Limb (tissue), 2 donors: Measurements from ENCODE around the gene ZNF469.
A peak's percentile ranks its signal among the peaks of the same experiment; 100 is the strongest.

Experiments used
- DNase-seq, 2 donors: peaks; one replicate each; pipeline ENCODE4 v3.0.0-alpha.2; 2016; ENCODE audit errors: extremely low spot score in 2 of 2

Gene ZNF469

GRCh38 chr16:88376835-88377726, 5.7 kb upstream of the ZNF469 start:
- no peak for DNase-seq

- no peak for DNase-seq
These were observed 4.8 kb upstream of the ZNF469 start for GRCh38 chr16:88377961-88378360.

DNA sequence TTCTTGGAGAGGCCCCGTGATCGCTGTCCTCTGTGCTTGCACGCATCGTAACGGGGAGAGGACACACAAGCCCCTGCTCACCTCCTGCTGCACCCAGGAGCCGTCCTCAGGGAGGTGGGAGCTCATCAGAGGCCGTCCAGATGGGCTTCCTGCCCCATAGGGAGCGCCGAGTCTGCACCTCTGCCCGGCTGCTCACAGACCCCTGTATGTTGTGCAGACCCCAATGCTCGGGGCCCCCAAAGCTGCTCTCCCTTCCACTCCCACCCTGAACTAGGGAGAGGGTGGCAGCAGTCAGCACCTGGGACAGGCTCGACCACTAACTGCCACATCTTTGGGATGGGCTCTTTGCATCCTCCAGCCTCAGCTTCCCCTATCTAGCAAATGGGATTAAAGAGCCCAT, 4.4 kb upstream of the ZNF469 start:
- no peak for DNase-seq

- no peak for DNase-seq
These were observed 3.7 kb upstream of the ZNF469 start for GRCh38 chr16:88378836-88379693.

GRCh38 chr16:88379694-88380040, 3.1 kb upstream of the ZNF469 start:
- DNase-seq = no peak

- no peak for DNase-seq
These were observed 2.7 kb upstream of the ZNF469 start for GRCh38 chr16:88380099-88380498.

DNA sequence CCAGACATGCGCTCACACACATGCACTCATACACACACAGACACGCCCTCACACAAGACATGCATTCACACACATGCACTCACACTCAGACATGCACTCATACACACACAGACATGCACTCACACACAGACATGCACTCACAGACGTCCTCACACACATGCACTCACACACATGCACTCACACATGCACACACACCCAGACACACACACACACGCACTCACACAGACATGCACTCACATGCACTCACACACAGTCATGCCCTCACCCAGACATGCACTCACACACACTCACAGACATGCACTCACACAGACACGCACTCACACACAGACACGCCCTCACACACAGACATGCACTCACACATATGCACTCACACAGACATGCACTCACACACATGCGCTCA, 2.1 kb upstream of the ZNF469 start:
- DNase-seq = no peak

DNA sequence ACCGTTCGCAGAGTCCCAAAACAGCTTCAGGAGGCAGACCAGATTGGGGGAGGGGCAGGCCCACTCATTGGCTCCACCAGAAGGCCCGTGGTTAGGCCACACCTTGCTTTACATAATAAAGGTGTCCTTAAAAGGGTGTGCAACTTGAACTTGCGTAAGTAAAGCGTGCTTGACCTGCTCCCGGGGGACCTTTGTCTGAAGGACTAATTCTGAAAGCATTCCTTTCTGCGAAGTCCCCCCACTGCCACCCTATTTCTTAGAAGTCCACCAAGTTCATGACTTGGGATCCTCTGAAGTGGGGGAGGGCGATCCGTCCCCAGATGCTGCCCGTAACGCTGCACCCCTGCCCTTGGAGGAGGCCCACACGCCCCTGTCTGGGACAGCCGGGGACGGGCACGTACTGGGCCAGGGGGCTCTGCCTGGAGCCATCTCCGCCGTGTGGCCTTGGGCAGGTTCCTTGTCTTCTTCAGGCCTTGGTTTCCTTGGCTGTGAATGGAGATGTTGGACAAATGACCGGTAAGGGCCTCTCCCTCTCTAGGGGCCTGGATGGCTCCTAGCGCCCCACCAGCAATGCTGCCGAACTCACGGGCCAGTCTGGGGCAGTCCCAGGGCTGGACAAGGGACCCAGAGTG, 823 bp upstream of the ZNF469 start:
- DNase-seq = no peak

DNA sequence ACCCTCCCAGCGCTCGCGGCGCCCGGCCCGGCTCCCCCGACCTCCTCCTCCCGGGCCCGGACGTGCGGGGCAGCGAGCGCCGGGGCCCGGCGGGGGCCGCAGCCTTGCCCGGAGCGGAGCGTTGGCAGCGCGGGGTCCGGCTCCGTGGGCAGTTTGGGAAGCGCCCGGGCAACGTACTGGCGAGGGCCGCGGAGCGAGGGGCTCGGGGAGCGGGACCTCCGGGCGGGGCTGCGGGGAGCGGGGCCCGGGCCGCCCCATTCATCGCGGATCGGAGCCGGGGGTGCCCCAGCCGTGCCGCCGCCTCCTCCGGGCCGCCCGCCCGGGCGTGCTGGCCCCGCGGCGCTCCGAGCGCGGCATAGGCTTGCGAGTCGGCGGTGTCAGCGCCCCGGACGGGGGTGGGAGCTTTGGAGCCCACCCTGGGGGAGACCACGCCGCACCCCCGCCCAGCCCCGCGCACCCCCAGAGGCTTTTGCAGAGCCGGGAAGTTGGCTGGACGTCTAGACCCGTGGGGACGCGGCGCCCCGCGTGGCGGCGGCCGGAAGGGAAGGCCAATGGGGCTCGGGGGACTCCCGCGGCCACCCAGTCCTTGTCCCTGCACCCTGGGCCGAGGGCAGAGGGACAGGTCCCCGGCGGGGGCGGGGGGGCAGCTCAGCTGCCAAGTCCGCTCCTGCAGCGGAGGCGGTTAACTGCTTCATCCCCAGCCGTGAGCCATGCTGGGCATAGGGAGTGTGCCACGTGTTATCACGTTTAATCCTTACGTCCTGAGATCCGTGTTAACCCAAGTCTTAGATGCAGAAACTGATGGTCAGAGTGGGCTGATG, 852 bp downstream of the ZNF469 start:
- DNase-seq = peak in 1 of 2 donors; percentile 72

DNA sequence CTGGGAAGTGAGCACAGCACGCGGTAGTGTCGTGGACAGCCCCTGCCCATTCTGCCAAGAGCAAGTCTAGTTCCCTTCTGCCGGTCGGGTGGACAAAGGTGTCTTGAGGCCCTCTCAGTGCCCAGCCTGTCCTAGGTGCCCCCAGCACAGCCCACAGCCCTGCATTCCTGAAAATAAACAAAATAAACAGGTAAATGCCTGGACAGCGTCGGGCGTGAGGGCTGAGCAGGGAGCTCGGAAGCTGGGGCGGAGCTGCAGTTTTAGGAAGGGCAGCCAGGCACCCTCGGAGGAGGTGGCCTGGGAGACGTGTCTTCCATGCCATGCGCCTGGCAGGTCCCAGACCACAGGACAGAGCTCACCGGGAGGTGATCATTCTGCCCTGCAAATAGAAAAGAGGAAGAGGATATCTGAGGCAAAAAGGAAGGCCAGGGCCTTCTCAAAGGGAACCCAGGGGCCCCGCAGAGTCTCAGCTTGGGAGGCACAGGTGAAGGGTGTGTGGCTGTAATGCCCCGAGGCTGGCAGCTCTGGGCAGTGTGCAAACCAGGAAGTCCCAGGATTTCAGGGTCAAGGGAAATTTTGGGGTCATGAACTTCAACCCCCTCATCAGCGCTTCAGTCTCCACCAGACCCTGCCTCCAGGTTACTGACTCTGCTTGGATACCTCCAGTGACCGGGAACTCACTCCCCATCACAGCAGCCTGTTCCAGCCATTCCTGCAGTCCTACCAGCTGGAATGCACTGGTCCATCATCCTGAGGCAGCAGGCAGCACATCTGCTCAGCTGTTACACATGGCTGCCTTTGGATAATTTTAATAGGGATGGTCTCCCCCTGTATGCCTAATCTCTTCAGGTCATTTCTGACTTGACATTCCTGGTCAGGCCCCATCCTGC, 1.7 kb downstream of the ZNF469 start:
- DNase-seq = no peak

GRCh38 chr16:88385112-88385594, 2.4 kb downstream of the ZNF469 start:
- no peak for DNase-seq

DNA sequence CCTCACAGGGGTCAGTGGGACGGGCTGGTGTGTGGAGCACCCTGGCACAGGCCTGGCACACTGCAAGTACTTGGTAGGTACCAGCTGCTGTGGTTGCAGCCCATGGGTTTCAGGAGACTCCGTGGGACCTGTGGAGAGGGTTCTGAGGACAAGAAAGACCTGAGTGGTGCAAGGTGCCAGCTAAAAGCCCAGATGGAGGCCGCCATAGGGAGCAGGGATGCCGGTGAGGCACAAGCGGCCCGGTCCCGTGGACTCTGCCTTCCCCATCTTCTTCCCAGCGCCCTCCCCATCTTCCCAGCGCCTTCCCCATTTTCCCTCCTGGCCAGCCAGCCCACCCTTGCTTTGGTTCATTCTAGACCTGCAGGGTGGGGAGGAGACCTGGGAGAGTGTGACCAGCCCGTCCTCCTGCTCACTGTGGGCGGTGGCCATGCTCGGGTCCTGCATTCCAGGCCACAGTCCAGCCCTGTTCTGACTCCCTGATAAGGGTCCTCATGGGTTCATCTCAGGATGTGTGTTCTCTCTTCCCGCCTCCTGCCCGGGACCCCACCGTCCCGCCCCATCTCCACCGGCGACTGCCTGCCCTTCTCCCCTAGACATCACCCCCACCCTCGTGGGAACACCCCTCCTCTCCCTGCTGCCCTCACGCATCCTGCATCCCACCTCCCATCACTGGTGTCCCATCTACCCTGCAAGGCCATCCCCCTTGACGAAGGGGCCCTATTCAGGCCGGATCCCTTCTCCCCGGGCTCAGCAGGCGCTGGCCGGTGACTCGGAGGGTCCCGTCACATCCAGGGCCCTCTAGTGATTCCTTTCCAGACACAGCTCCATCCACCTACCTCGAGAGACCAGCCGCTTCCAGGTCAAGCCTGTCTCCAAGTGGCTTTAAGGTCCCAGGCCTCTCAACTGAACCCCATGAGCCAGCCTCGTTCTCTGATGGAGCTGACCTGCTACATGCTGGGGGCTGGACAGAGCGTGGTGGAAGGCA, 3.4 kb downstream of the ZNF469 start:
- DNase-seq = no peak

DNA sequence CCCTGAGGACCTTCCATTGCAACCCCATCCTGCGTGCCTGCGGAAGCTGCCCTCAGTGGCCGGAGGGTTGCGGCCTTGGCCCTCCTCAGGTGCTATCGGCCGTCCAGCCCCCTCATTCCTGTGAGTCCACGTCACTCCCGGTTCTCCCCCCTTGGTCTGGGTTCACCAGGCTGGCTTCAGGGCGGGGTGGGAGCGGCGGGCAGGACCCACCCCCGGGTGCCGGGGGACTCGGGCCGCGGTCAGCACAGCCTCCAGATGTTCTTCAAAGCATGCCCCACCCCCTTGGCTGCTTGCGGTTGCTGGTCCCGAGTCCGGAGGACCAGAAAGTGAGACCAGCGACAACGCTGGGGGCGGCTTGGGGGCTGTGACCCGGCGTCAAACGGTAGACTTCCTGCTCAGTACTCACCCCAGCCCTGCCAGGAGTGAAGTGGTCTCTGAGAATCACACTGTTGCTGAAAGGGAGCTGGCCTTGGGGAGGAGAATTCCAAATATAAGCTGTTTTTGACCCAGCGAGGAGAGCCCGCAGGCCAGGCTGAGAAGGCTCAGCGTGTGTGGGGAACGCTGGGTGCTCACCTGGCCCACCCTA, 4.5 kb downstream of the ZNF469 start:
- no peak for DNase-seq

GRCh38 chr16:88387941-88388627, 5.3 kb downstream of the ZNF469 start:
- DNase-seq = no peak

- DNase-seq = no peak
These were observed 6.4 kb downstream of the ZNF469 start for GRCh38 chr16:88389191-88389590.

DNA sequence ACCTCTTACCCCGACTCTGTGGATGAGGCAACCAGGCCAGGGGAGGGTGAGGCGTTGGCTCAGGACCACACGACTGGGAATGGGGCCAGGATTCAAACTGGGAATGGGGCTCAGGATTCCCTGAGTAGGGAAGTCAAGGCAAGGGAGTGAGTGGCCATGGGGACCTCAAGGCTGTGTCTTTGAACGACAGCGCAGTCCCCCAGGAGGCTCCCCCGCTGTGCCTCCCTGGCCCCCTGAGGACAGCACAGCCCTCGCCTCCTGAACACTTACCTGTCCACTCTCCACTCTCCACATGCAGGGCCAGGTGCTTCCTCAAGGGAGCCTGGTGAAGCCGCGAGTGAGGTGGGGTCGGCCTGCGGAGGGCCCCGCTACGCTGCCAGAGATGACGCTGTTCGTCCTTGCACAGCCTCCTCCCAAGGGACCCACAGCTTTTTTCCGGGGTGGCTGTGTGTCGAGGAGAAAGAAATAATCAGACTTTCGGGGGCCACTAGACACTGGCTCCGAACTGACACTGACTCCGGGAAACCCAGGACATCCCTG, 6.9 kb downstream of the ZNF469 start:
- DNase-seq = no peak

DNA sequence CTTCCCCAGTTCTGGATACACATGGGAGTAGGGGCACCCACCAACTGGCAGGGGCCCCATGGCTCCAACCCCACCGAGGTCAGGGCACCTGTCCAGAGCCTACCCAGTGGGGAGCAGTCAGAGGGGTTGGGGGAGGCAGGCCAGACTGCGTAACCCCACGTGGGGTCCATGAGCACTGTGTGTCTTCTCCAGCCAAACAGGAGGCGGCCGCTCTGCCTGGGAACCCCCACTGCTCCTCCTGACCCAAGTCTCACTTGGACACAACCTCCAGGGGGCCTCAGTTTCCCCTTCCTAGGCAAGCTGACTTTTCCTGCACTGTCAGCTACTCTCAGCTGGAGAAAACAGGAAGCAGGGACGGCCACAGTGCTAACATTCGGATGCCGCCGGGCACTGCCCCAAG, 7.5 kb downstream of the ZNF469 start:
- DNase-seq = no peak

- DNase-seq = no peak
These were observed 8.0 kb downstream of the ZNF469 start for GRCh38 chr16:88390735-88391134.
